ENCODE measurements around the gene GLDC. TPM values are rescaled to one million over a fixed set of nuclear protein-coding genes. Genes with fewer than 3 reads are reported as not detected.
"Not testable (repeated sequence)": the region's sequence is repeated elsewhere in the genome, so short reads cannot be mapped to it uniquely, and the experiment has no call there.

Gene GLDC
- total and polyA plus RNA-seq, 4 donors: 26.7 to 102 (median 59.3) TPM

DNA sequence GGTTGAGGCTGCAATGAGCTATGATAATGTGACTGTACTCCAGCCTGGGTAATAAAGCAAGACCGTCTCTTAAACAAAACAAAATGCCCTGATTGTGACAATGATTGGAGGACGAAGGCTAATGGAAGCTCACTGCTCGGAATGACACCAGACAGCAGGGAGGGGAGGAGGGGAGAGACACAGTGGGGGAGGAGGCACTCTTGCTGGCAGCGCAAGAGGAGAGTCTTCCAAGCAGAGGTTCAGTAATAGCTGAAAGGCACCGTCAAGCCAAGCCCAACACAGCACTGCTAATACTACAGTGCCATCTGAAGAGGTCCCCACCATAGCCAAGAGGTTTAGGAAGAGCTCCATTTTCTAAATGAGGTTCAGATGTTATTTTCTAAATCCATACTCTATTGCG lies 102.3 kb downstream of the GLDC start:
- Histone ChIP-seq H3K4me1 (ENCODE audit: control insufficient read depth in 4 of 4, insufficient read depth in 4 of 4, low read length in 3 of 4) (no peaks in the 10 kb centered on the region), H3K27me3 (ENCODE audit: control insufficient read depth in 4 of 4, insufficient read depth in 4 of 4, low read length in 3 of 4) (no peaks in the 10 kb centered on the region), H3K36me3 (ENCODE audit: control insufficient read depth in 4 of 4, insufficient read depth in 3 of 4, low read depth in 1 of 4, low read length in 3 of 4) (peaks cover 2 to 57% (median 23%) of the 10 kb centered on the region in 4 donors), H3K4me3 (ENCODE audit: low read depth in 1 of 3, low read length in 3 of 3) (no peak overlapping the region), H3K9ac (ENCODE audit: low read depth in 1 of 2, low read length in 2 of 2) (no peak overlapping the region), H3K27ac (ENCODE audit: low read depth in 1 of 2, low read length in 2 of 2) (no peak overlapping the region), H3K9me3 (ENCODE audit: control insufficient read depth in 4 of 4, low read length in 3 of 4) (no peaks in the 10 kb centered on the region)
- WGBS: 75% methylated on average over 6 of the region's 6 CpGs
- DNase-seq (ENCODE audit: low spot score): no peak
- TF ChIP-seq SP1 (IDR thresholded peaks at IDR 0.05) (no peak), RXRA (IDR thresholded peaks at IDR 0.05) (no peak), JUND (IDR thresholded peaks at IDR 0.05) (no peak), HNF4G (IDR thresholded peaks at IDR 0.05) (no peak), YY1 (IDR thresholded peaks at IDR 0.05) (no peak), NR2F2 (IDR thresholded peaks at IDR 0.05) (no peak), RAD21 (IDR thresholded peaks at IDR 0.05) (no peak), FOXA1 (IDR thresholded peaks at IDR 0.05) (no peak), TAF1 (conservative IDR thresholded peaks at IDR 0.05) (no peak), FOXA2 (IDR thresholded peaks at IDR 0.05) (no peak)
- TF ChIP-seq, protein P1, sequence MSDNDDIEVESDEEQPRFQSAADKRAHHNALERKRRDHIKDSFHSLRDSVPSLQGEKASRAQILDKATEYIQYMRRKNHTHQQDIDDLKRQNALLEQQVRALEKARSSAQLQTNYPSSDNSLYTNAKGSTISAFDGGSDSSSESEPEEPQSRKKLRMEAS (IDR thresholded peaks at IDR 0.05): no peak
- TF ChIP-seq, protein P2, sequence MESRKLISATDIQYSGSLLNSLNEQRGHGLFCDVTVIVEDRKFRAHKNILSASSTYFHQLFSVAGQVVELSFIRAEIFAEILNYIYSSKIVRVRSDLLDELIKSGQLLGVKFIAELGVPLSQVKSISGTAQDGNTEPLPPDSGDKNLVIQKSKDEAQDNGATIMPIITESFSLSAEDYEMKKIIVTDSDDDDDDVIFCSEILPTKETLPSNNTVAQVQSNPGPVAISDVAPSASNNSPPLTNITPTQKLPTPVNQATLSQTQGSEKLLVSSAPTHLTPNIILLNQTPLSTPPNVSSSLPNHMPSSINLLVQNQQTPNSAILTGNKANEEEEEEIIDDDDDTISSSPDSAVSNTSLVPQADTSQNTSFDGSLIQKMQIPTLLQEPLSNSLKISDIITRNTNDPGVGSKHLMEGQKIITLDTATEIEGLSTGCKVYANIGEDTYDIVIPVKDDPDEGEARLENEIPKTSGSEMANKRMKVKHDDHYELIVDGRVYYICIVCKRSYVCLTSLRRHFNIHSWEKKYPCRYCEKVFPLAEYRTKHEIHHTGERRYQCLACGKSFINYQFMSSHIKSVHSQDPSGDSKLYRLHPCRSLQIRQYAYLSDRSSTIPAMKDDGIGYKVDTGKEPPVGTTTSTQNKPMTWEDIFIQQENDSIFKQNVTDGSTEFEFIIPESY (IDR thresholded peaks at IDR 0.05): no peak
- TF ChIP-seq, protein P3, sequence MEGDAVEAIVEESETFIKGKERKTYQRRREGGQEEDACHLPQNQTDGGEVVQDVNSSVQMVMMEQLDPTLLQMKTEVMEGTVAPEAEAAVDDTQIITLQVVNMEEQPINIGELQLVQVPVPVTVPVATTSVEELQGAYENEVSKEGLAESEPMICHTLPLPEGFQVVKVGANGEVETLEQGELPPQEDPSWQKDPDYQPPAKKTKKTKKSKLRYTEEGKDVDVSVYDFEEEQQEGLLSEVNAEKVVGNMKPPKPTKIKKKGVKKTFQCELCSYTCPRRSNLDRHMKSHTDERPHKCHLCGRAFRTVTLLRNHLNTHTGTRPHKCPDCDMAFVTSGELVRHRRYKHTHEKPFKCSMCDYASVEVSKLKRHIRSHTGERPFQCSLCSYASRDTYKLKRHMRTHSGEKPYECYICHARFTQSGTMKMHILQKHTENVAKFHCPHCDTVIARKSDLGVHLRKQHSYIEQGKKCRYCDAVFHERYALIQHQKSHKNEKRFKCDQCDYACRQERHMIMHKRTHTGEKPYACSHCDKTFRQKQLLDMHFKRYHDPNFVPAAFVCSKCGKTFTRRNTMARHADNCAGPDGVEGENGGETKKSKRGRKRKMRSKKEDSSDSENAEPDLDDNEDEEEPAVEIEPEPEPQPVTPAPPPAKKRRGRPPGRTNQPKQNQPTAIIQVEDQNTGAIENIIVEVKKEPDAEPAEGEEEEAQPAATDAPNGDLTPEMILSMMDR (IDR thresholded peaks at IDR 0.05; ENCODE audit: low read depth, low read length, missing input control): no peak
- TF ChIP-seq, protein P4, sequence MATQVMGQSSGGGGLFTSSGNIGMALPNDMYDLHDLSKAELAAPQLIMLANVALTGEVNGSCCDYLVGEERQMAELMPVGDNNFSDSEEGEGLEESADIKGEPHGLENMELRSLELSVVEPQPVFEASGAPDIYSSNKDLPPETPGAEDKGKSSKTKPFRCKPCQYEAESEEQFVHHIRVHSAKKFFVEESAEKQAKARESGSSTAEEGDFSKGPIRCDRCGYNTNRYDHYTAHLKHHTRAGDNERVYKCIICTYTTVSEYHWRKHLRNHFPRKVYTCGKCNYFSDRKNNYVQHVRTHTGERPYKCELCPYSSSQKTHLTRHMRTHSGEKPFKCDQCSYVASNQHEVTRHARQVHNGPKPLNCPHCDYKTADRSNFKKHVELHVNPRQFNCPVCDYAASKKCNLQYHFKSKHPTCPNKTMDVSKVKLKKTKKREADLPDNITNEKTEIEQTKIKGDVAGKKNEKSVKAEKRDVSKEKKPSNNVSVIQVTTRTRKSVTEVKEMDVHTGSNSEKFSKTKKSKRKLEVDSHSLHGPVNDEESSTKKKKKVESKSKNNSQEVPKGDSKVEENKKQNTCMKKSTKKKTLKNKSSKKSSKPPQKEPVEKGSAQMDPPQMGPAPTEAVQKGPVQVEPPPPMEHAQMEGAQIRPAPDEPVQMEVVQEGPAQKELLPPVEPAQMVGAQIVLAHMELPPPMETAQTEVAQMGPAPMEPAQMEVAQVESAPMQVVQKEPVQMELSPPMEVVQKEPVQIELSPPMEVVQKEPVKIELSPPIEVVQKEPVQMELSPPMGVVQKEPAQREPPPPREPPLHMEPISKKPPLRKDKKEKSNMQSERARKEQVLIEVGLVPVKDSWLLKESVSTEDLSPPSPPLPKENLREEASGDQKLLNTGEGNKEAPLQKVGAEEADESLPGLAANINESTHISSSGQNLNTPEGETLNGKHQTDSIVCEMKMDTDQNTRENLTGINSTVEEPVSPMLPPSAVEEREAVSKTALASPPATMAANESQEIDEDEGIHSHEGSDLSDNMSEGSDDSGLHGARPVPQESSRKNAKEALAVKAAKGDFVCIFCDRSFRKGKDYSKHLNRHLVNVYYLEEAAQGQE (IDR thresholded peaks at IDR 0.05): no peak

DNA sequence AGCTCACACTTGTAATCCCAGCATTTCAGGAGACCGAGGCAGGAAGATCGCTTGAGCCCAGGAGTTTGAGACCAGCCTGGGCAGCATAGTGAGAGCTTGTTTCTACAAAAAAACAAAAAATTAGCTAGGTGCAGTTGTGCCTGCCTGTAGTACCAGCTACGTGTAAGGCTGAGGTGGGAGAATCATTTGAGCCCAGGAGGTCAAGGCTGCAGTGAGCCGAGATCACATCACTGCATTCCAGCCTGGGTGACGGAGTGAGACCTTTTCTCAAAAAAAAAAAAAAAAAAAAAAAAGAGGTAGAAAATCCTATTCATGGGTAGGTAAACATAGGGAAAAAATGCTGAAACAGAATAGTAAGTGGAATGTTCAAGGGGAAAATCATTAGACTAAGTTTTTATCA lies 102.9 kb downstream of the GLDC start:
- not testable (repeated sequence) for H3K27ac ChIP-seq (ENCODE audit: low read depth in 1 of 2, low read length in 2 of 2); H3K9ac ChIP-seq (ENCODE audit: low read depth in 1 of 2, low read length in 2 of 2); H3K9me3 ChIP-seq (ENCODE audit: control insufficient read depth in 4 of 4, low read length in 3 of 4); H3K4me3 ChIP-seq (ENCODE audit: low read depth in 1 of 3, low read length in 3 of 3); DNase-seq (ENCODE audit: low spot score); H3K27me3 ChIP-seq (ENCODE audit: control insufficient read depth in 4 of 4, insufficient read depth in 4 of 4, low read length in 3 of 4); H3K4me1 ChIP-seq (ENCODE audit: control insufficient read depth in 4 of 4, insufficient read depth in 4 of 4, low read length in 3 of 4)
- H3K36me3 ChIP-seq (ENCODE audit: control insufficient read depth in 4 of 4, insufficient read depth in 3 of 4, low read depth in 1 of 4, low read length in 3 of 4): peaks cover 2 to 57% (median 25%) of the 10 kb centered on the region in 4 donors
- WGBS: 93% methylated on average over 5 of the region's 5 CpGs

All from liver (tissue), 9 donors.